CMK (cell line): ENCODE data around the gene PEAK1.

Experiments
- DNase-seq: peaks from one replicate; pipeline ENCODE4 v3.0.0-alpha.2; 2010; ENCODE audit warnings: low read depth

The PEAK1 gene

DNA sequence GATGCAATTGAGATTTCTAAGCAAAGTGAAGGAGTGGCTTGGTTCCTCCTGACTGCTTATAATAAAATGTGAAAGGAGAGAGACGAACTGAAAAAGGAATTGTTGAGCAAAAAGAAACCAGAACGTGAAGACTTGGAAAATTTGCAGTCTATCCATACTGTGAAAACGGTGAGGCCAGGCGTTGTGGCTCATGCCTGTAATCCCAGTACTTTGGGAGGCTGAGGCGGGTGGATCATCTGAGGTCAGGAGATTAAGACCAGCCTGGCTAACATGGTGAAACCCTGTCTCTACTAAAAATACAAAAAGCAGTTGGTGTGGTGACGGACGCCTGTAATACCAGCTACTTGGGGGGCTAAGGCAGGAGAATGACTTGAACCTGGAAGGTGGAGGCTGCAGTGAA is 292.3 kb downstream of the PEAK1 start:
- DNase-seq, result no peak

DNA sequence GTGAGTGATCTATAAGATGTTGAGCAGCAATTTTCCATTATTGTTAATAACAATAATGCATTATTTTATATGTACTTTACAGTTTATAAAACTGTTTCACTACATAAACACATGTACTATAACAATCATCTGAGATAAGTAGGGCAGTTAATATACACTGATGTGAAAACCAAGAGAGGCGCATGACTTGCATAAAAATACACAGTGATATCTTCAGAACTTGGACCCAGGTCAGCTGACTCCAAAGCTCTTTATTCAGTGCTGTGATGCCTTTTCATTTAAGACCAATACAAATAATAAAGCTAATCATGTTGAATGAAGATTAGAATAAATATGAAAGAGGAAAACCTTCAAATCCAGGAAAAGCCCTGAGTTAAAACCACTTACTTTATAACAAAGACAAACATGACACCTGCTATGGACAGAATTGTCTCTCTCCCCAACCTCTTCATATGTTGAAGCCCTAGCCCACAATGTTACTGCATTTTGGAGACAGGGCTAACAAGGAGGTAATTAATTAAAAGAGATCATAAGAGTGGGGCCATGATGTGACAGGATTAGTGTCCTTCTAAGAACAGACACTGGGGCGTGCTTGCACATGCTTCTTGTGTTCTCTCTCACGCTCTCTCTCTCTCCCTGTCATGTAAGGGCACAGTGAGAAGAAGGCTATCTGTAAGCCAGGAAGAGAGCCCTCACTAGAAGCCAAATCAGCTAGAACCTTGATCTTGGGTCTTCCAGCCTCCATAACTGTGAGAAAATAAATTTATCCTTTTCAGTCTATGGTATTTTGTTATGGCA is 293.2 kb downstream of the PEAK1 start:
- DNase-seq, result no peak

DNA sequence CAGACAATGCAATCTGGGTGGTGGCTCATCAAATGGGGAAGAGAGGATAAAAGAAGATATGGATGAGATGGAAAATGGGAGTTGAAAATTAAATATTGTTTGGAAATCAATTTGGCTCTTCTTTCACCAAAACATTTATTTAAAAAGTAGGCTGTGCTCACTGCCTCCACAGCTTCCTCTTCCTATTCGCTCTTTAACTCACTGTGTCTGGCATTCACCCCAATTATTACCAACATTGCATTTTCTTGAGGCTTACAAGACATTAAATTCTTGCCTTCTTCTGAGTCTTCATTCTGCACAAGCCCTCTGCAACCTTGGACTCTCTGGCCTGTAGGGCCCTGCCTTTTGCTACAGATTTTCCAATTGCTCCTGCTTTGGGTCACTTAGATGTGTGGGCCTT is 296.1 kb downstream of the PEAK1 start:
- no peak for DNase-seq

DNA sequence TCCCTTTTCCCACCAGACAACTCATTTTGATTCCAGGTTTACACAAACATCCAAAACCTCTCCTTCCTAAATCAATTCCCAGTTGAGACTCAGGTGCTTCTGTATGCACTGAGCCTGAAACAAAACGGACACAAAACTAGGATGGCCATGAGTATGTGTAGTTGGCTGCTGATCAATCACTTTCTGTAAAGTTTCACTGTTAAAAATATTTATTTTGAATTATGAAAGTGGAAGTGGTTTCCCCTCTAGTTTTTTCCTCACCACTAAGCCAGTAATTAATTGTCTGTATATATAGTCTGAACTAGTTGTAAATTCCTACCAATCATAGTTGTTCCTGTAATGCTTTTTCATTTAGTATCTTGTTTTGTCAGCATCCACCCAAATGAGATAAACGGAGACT is 297.3 kb downstream of the PEAK1 start:
- DNase-seq, result no peak

DNA sequence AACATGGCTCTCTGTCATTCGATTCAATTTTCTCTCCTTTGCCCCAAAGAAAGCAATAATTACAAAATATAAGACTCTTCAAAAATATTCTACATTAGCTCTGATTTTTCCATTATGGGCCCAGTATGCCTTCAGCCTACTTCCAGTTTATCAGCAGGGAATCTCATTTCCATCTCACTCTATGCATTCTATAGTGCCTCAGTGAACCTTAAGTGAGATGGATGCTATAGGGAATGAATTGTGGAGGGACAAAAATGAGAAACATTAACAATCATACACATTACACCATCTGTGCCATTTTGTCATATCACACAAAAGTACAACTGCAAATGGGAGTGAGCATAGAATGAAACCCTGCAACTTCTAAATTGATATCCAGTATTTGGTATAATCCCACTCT is 298.3 kb downstream of the PEAK1 start:
- DNase-seq, result no peak

DNA sequence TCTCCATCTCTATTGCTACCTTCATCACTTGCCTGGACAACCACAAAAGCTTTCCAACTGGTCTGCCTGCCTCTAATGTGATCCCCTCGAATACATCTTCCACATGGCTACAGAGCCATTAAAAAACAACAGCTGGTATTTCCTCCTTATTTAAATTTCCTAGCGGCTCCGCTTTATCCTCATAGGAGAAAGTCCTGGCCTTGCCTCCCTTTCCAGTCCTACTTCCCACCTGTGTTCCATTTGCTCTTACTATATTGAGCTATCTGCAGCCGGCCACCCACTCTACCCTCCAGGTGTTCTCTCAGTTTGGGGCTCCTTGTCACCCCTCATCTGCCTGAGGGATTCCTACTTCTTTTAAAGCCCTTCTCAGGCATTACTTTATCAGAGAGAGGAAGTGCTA is 299.3 kb downstream of the PEAK1 start:
- DNase-seq, result no peak

DNA sequence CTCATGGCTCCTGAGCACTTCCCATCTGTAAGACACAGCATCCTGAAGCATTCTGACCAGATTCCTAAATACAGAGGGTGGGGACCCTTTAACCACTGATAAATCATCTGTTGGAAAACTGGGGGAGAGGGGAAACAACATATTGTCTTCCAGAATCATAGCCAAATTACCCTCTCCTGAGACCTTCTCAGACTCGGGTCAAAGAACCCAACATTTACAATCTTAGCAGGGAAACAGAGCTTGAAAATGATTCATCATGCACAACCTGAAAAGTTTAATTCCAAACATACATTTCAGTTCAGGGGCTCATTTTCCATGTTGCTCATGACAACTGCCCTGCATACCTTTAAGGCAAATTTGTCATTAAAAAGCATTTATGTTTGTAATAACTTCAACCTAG is 300.5 kb downstream of the PEAK1 start:
- no peak for DNase-seq

DNA sequence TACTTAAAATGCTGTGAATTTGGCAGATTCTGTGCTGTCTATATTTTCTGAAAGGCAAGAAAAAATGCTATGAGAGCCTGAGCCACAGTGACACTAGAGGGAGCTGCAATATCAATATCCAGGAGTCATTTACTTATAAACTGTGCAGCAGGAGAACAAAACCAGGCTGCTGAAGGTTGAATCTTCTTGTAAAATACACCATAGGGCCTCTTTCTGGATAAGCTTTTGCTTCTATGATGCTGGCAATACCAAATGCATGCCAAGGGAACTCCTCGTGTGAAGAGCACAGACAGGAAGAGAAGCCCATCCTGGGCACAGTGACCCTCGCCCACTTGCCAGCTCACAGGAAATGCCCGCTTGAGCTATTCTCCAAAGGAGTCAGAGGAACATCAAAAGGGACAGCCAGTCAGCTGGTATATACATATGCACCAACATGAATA is 301.0 kb downstream of the PEAK1 start:
- DNase-seq, result no peak

DNA sequence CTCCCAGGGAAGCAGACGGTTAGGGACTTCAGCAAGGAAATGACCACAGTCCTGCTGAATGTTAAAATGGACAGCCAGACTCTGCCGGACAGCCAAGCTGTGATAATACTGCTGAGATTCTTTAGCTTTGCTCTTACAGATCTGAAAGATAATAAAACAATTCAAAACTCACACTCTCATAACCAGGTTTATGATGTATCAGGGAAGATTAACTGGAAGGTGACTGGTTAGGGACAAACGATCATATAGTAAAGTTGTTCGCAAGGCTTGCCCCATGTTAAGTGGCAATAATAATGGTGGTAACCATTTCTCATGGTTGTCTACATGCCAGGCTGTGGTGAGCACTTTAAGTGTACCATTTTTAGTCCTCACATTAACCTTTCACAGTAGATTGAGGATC is 304.7 kb downstream of the PEAK1 start:
- no peak for DNase-seq

DNA sequence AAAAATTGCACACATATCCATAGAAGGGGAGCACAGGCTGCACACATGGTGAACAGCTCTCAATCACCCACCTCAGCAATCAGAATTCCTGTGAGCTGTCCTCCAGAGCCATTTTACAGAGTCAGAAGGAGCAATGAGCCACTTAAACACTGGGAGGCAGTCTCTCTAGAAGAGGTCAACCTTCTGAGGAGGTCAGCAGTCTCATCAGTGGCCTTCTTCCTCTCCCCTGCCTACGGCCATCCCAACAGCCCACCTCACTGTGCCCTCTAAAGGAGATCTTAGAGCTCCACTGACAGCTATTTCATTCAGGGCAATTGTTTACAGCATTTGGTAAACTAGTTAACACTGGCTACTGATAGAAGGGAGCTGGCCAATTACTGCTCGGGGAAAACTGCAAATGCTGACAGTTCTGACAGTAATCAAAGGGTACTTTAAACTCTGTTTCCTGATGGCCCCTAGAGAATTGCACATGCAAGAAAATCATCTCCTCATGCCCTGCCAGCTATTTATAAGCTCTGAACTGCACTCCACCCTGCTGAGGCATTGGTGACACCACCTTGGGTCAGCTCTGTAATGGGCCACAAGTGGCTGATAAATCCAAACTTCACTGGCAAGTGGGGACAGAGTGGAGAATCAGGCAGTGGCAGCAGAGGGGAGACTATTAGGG is 306.9 kb downstream of the PEAK1 start:
- no peak for DNase-seq

DNA sequence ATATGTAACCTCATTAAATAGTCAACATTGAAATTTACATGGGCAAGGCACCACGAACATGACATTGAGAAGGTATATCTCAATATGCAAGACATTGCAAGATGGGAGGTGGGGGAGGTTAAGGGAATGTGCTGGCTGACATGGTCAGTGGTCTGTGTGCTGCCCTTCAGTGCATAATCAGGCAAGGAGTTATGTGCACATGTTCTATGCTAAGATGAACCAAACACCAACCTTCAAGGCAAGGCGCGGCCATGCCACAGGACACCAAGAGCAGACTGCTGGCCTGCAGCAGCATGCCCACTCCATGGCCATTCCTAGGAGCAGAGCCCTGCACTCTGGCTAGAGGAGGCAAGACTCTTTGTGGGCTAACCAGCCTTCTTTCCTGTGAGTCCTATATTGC is 308.1 kb downstream of the PEAK1 start:
- DNase-seq, result no peak

DNA sequence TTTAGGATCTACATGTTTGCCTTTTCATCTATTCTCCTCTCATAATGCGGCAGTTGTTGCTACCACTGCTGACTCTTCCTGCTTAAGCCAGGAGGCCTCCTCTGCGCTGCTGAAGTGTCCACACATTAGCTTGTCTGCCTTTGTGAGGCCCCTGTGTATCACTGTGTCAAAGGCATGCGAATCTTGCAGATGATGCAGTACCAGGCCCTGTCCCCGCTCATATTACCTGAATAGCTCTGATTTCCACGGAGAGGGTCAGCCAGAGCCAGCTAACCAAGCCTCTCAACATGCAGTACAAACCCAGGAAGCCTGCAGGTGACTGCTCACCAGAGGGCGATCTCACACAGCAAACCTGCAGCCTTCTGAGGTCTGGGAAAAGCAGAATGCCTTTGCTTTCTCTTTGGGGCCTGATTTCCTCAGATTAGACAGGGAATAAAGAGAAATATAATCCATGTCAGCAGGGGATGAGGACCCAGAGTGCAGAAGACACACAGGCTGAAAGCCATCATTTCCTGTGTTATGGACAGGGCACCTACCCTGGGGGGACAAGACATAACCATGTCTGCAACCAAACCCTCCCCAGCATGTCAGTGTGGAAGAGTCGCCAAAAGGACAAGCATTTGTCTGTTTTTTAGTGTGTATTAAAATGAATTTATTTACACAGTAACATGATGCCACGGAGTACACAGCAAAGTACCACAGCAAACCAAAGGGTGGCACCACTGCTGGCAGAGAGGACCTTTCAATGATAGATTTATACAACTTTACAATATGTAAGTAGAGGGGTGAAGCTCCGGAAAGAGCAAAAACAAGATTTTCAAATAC is 312.2 kb downstream of the PEAK1 start:
- DNase-seq, result peak; percentile 11

DNA sequence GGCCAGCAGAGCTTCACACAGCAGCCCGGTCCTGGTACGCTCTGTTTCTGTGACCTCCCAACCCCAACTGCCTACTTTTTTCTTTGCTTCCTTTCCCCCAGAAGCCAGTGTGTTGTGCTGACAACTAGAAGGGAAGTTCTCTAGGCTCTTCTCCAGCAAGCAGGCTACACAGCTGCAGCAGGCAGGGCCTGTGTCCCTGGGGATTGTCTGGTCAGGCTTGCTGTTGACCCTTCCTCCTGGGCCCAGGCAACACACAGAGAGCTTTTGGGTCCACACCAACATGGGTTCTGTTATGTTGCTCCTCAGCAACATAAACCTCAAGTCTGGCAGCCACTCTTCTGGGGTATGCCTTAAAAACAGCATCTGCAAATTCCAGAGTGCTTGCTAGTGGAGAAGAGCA is 312.8 kb downstream of the PEAK1 start:
- DNase-seq, result no peak

DNA sequence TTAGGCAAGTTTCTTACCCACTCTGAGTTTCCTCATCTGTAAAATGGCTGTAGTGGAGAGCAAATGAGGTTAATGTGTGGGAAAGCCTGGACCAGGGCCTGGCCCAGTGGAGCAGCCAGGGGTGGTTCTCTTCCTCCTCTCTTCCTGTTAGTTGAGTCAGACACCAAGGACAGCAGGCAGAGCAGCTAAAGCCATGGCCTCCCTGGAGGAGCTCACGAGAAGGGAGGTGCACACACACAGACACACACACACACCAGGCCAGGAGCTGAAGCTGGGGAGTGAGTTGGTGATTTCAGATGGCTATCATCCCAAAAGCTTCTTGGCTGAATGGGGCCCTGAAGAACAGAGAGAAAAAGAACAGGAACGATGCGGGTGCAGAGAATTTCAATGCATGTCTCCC is 315.7 kb downstream of the PEAK1 start:
- DNase-seq, result no peak

DNA sequence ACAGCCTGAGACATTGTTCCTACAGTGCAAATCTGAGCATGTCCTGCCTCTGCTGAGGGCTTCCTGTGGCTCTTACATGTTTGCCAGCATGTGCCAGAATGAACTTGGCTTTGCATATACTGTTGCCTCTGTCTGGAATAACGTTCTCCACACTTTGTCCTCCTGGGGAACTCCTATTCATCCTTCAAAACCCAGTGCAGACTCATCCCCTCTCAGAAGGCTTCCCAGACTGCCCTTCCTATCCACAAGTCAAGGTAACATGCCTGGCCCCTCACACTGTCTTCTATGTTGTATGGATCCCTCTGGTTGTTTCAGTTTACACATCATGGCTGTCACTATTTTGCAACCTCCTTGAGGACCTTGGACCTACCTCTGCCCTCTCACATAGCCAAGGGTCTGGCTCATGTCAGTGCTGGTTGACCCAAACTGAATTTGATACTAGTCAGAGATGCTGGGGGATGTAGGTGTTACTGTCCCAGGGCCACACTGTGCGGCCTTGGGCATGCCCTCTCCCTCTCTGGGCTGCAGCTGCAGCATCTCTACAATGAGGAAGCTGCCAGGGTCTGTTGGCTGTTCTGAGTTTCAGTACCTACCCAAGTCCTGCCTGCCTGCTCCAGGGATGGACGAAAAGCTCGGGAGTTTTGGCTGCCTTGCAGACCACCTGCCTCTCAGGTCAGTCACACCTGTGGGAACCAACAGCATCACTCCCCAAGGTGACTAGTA is 320.0 kb downstream of the PEAK1 start:
- no peak for DNase-seq

DNA sequence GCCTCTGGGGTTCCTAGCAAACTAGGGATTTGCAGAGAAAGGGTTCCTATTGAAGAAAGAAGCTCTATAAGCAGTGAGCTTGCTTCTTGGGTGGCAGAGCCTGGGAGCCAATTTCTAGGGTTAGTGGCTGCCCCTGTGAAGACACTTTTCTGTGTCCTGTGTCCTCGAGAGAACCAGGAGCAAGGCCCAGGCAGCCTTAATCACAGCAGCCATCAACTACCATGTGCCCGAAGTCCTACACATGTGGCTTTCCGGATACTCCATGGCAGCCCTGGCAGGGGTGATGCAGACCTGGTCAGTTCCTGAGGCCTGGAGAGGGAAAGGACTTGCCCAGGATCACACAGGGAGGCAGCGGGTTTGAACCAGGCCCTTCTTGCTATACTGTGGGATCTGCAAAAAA is 321.3 kb downstream of the PEAK1 start:
- DNase-seq, result no peak

DNA sequence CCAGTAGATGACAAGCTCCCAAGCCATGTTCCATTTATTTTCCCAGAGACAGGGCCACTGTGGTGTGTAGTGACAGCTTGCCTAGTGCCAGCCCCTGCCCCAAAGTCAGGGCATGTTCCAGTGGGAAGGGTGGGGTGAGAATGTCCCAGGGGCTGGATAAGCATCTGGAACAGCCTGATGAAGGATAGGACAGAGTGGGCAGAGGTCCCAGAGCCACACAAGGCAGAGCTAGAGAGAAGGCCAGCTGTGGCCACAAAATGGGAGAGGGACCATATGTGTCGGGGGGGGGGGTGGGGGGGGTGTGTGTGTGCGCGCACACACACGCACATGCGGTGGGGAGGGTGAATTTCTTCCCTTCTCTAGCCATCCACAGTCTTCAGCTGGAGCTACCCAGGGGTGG is 322.0 kb downstream of the PEAK1 start:
- no peak for DNase-seq

DNA sequence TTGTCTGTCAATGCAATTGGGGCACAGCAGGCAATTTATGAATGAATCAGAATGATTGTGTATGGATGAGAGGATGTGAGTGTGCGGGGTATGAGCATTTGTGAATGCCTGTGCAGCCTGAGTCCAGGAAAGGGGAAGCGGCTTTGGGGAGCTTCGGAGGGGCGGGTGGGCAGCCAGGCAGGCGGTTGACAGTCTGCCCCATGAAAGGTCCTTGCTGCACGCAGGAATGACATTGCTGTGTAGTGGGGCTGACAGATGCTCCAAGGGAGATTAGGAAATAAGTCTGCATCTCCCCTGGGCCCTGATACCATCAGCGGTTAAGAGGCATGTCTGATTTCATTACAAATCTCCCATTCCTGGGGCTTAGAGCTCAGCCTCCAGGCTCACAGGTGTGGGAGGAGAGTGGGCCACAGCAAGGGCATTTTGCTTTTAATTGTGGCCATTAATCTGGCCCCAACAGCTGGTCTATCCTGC is 322.6 kb downstream of the PEAK1 start:
- no peak for DNase-seq

DNA sequence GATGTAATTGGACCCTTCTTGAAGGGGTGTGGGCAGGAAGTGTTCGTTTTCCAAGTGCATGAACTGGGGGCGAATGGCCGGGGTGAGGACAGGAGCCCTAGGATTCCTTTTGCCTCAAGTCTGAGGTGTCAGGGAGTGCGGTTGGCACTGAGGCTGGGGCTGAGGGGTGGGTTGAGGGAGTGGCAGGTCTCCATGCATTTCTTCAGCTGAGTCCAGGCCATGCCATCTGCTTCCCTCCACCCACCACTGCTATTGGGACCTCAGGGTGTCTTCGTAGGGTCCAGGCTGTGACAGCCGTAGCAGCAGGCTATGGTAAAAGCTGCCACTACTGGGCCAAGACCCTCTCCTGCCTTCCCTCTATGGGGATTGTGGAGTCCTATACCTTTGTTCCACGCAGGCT is 323.4 kb downstream of the PEAK1 start:
- no peak for DNase-seq

DNA sequence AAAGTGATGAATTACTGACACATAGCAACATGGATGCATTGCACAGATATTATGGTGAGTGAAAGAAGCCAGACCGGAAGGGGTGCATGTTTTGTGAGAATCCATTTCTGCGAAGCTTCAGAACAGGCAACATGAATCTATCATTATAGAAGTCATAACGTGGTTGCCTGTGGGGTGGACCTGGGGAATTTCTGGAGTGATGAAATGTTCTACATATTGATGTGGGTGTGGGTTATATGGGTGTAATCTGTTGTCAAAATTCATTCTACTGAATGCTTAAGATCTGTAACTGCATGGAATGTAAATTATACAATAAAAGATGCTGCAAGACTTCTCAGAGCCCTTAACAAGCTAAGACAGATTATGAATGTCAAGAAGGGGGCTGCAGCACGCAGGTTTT is 323.8 kb downstream of the PEAK1 start:
- no peak for DNase-seq

DNA sequence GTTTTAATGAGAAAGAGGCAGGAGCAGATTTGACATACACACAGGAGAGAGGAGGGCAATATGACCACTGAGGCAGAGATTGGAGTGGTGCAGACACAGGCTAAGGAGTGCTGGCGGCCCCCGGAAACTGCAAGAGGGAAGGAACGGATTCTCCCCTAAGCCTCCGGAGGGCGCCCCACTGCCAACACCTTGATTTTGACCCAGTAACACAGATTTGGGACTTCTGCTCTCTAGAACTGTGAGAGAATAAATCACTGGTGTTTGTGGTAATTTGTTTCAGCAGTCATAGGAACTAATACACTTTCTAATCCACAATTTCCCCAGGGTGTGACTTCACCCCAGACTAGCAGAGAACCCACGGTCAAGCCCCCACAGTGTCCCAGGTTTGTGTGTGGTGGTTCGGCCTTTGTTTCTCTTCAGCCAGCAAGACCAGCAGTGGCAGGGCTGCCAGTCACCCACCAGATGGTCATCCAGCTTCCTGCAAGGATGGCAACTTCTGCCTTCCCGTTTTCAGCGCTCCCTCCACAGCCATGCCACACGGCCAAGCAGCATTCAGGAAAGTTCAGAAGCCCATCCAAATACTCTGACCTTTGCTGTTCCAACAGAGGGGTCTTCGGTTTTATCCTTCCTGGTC is 325.4 kb downstream of the PEAK1 start:
- no peak for DNase-seq

DNA sequence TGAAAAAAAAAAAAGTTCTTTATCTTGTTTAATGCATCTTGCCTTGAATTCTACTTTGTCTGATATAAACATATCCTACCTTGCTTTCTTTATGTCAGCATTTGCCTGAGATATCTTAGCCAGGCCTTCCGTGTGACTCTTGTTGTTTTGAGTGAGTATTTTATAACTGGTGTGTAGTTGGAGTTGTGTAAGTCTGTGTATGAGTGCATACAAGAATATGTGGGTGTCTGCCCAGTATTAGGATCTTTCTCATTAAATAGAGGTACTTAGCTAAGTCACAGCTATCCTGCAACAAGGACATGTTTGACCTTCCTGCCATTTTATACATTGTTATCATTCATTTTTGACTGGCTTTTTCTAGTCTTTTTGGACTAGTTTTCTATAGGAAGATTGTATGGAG is 326.5 kb downstream of the PEAK1 start:
- no peak for DNase-seq
